GM12875 (cell line): Measurements from ENCODE around the gene FAM200C.

Experiments used
- H3K4me3 ChIP-seq: one replicate; pipeline ENCODE4 v1.5.1; 2011; ENCODE audit warnings: low read depth, low read length, control low read depth
- TF ChIP-seq, protein P1 (sequence below): IDR thresholded peaks from 2 replicates; pipeline ENCODE4 v1.5.1; 2011; ENCODE audit warnings: low read depth, mild to moderate bottlenecking, control low read depth, inconsistent platforms, low read length, moderate library complexity, borderline replicate concordance; ENCODE audit not compliant: insufficient read depth

FAM200C gene

GRCh38 chr5:160347448-160347847 is 52.4 kb downstream of the FAM200C start:
- TF ChIP-seq, protein P1, sequence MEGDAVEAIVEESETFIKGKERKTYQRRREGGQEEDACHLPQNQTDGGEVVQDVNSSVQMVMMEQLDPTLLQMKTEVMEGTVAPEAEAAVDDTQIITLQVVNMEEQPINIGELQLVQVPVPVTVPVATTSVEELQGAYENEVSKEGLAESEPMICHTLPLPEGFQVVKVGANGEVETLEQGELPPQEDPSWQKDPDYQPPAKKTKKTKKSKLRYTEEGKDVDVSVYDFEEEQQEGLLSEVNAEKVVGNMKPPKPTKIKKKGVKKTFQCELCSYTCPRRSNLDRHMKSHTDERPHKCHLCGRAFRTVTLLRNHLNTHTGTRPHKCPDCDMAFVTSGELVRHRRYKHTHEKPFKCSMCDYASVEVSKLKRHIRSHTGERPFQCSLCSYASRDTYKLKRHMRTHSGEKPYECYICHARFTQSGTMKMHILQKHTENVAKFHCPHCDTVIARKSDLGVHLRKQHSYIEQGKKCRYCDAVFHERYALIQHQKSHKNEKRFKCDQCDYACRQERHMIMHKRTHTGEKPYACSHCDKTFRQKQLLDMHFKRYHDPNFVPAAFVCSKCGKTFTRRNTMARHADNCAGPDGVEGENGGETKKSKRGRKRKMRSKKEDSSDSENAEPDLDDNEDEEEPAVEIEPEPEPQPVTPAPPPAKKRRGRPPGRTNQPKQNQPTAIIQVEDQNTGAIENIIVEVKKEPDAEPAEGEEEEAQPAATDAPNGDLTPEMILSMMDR, result no peak
- H3K4me3 ChIP-seq, result no peak overlapping the region
